Panc1 (cell line): ENCODE data around the gene ZNF236.

Experiments used
- CTCF ChIP-seq: fragments of 450-650 bp; IDR thresholded peaks from 2 replicates; pipeline ENCODE4 v1.5.1; 2017; ENCODE audit warnings: mild to moderate bottlenecking
- POLR2AphosphoS5 ChIP-seq: IDR thresholded peaks from 2 replicates; pipeline ENCODE4 v1.6.1; 2012; ENCODE audit warnings: mild to moderate bottlenecking, low read depth, low read length, moderate library complexity
- REST ChIP-seq, 2 experiments: IDR thresholded peaks; 2 replicates each; pipeline ENCODE4 v1.6.1; 2011 to 2012; ENCODE audit warnings: low read depth in 2 of 2, control low read depth in 1 of 2, low read length in 1 of 2, mild to moderate bottlenecking in 1 of 2, moderate library complexity in 1 of 2; ENCODE audit not compliant: insufficient read depth in 1 of 2
- TCF7L2 ChIP-seq: IDR thresholded peaks from 2 replicates; pipeline ENCODE4 v1.6.1; 2011; ENCODE audit warnings: mild to moderate bottlenecking, low read depth, low read length, inconsistent platforms

GRCh38 chr18:76821875-76822505 is 367 bp upstream of the ZNF236 start:
- TF ChIP-seq POLR2AphosphoS5 = peak; percentile 84
- TF ChIP-seq CTCF = no peak
- TF ChIP-seq REST (IDR thresholded peaks at IDR 0.05; ENCODE audit: insufficient read depth in 1 of 2, low read depth in 2 of 2, low read length in 1 of 2) = 0 out of 4 replicates have a peak, but pooled peaks of 1 of the 2 experiments have one; percentile 8
- TF ChIP-seq TCF7L2 = no peak
